8988T (cell line): Measurements from ENCODE around the gene ETFA.

Experiments used
- DNase-seq: peaks from one replicate; pipeline ENCODE4 v3.0.0; 2011

The ETFA gene

DNA sequence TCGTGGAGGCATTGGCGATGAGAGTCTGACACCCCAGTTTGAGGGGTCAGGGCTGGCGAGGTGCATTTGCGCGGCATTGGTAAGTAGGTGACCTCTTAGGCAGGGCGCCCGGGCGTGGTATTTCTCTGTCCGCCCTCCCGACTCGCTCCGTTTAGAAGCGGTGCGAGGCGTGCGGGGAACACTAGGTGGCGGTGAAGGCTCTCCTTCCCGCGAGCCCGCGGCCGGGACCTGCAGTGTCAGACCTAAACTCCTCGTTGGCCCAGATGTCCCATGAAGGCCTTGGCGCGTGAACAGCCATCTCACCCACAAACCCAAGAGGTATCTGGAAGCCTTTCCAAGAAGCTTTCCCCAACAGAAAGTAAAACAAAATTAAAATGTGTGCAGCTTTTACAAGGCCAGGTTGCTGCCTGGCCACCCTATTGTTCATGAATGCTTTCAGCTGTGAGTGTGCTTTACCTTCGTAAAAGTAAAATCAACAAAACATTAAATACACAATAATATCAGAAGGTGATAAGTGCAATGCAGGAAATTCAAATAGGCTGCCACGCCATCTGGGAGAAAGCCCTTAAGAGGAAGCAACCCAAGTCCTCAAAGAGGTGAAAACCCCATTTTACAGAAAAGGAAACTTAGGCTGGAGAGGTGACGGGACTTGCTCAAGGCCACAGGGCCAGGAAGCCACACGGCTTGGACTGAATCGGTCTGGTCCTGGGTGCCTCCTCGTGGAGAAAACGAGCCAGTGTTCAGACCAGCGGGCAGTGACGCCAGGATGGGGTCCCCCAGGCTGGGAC, 120.3 kb downstream of the ETFA start:
- peak; percentile 98 for DNase-seq

DNA sequence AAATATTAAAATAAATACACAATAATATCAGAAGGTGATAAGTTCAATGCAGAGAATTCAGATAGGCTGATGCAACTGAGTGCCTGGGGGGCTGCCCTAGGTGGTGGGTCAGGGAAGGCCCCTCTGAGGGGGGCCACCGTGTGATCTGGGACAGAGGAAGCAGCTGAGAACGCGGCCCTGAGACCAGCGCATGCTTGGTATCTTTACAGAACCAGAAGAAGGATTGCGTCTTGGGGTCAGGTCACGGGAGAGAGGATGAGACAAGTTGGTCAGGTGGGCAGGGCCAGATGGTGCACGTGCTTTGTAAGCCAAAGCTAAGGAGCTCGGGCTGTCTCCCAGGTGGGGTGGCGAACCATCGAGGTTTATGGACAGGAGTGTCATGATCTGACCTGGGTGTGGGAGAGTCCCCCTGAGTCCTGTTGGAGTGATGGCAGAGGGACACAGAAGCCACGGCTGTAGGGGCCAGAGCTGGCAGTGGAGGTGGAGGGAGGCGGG, 121.2 kb downstream of the ETFA start:
- no peak for DNase-seq

DNA sequence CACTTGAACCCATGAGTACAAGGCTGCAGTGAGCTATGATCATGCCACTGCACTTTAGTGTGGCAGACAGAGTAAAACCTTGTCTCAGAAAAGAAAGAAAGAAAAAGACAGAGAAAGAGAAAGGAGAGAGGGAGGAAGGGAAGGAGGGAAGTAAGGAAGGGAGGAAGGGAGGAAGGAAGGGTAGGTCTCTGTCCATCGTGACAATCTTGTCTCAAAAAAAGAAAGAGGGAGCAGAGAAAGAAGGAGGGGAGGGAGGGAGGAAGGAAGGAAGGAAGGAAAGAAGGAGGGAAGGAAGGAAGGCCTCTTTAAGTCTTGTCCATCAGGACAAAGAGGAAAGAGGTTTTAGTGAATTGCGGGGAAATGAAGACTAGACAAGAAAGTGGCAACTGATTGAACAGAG, 122.2 kb downstream of the ETFA start:
- no peak for DNase-seq

- no peak for DNase-seq
Observed at GRCh38 chr15:76187163-76187562, 124.1 kb downstream of the ETFA start.

DNA sequence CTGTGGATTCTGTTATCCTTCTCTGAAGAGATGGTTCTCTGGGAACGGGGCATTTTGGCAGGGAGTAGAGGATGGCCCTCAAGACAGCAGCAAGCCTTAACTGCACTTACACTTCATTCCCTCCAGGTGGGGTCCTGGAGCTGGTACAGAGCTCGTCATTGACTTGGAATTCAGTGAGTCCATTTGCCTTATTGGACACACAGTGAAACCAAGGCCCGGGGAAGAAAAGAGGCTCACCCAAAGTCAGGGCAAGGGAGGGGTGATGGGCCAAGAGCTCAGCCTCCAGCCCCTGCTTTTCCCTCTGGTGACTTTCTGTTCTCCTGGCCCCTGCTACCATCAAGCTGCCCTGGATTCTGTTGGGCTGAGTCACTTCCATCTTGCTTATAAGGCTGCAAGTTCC, 125.6 kb downstream of the ETFA start:
- DNase-seq = peak; percentile 63

DNA sequence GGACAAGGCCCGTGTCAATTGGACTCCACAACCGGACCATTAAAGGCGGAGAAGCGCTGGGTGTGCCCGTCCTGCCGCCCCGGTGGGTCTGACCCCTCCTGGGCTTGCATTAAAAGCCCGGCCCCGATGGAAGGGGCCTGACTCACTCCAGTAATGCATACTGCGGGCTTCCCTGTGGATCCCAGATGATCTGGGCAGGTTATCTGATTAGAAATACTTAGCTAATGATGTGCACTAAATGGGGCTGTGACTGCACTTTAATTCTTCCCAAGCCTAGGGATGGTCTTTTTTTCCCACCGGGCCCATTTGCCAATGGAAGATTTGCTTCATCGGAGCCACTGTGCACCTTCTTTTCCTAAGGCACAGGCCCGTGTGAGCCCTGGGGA, 126.6 kb downstream of the ETFA start:
- DNase-seq = no peak

GRCh38 chr15:76183930-76184649, 127.2 kb downstream of the ETFA start:
- DNase-seq = no peak

GRCh38 chr15:76181705-76182107, 129.6 kb downstream of the ETFA start:
- DNase-seq = no peak

GRCh38 chr15:76180321-76180720, 130.9 kb downstream of the ETFA start:
- no peak for DNase-seq

- DNase-seq = no peak
Observed at GRCh38 chr15:76179023-76179422, 132.2 kb downstream of the ETFA start.

- no peak for DNase-seq
Observed at GRCh38 chr15:76178296-76179000, 132.8 kb downstream of the ETFA start.

- DNase-seq = no peak
Observed at GRCh38 chr15:76177491-76178040, 133.7 kb downstream of the ETFA start.

DNA sequence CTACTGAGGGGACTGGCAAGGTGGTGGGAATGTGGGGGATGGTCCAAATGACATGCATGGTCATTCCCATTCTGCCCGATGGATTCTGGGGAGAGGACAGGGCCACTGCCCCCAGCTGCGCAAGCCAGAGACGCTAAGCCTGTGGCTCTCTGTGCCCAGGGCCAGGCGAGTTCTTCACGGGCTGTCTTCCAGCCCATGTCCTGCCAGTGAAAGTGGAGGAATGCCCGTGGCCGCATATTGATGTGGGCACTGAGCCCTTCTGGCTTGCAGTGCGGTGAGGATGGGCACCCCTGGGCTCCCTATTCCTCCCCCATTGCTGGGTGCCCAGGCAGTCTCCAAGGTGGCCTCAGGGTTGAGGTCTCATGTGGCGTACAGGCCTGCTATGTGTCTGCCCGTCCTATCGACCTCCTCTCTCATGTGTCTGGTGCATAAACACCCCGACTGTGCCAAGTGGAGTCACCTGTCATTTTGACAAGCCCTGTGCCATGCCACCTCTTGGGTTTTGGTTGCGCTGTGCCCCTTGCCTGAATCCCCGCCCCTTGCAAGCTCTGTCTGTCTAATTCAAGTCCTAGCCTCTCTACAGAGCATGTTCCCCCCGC, 134.7 kb downstream of the ETFA start:
- DNase-seq = no peak

DNA sequence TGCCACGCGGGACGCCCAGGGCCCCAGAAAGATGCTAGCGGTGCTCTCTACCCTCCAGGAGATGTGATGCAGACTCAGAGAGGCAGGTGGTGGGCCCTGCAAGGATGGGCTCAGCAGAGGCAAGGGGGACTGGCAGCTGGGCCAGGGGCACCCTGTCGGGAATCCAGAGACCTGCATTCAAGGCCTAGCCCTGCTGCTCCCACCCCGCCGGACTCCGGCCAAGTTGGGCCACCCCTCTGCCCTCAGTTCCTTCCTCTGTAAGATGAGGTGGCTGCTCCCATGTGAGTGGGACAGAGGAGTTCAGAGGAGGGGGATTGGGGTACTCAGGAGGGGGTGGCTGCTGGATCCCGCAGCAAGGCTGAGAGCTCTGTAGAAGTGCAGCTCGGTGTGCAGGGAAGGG, 135.2 kb downstream of the ETFA start:
- no peak for DNase-seq

DNA sequence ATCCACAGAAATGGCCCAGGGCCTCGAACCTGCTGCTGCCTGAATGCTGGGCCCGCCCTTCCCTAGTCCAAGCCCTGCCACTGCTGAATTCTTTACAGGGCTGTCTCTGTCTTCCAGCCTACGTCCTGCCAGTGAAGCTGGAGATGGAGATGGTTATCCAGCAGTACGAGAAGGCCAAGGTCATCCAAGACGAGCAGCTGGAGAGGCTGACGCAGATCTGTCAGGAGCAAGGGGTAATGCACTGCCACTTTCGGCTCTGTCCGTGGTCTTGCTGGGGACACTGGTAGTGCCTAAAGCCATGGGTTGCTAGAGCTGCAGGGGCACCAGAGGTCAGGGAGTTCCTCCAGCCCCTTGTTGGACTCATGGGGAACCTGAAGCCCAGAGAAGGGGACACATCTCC, 135.8 kb downstream of the ETFA start:
- DNase-seq = no peak

DNA sequence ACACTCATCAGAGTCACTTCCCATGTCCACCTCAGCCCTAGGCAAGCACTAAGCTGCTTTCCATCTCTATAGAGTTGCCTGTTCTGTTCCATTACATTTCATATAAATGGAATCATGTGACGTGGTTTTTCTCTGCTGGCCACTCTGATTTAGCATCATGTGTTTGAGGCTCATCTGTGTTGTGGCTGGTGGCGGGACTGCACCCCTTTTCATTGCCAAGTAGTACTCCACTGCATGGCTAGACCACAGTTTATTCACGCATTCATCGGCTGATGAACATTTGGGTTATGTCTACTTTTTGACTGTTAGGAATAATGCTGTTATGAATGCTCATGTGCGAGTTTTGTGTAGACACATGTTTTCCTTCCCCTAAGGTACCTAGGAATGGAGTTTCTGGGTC, 136.6 kb downstream of the ETFA start:
- no peak for DNase-seq

- DNase-seq = no peak
Observed at GRCh38 chr15:76173317-76173834, 137.9 kb downstream of the ETFA start.

DNA sequence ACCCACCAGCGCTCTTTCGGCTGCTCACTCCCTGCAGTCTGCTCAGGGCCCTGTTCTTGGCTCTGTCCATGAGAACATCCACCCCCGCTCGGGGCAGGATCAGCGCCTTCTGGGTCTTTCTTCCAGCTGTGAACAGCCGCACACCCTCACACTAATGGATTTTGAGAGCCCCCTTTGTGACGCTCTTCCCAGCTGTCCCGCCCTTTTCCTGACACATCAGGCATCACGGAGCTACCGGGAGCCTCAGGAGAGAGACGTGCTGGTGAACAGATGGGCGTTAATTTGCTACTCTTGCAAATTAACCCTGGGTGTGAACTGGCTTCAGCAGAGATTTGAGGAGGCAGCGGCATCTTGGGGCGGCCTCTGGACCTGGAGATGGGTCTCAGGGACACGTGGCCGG, 138.5 kb downstream of the ETFA start:
- no peak for DNase-seq

- DNase-seq = no peak
Observed at GRCh38 chr15:76169911-76170800, 141.1 kb downstream of the ETFA start.

DNA sequence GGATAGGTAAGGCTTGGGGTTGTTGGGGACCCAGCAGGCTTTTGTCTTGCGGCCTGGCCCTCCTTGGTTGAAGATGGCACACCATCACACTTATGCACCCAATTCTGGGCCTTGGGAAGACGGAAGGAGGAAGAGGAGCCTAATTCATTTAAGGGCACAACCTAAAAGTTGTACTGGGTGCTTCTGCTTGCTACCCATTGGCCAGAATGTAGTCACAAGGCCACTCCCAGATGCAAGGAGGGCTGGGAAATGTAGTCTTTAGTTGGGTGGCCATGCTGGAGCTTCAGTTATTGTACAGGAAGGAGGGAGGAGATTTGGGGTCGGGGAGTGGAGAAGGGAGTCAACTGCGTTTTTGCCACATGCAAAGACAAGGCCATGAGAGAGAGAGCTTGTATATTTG, 142.3 kb downstream of the ETFA start:
- DNase-seq = no peak

DNA sequence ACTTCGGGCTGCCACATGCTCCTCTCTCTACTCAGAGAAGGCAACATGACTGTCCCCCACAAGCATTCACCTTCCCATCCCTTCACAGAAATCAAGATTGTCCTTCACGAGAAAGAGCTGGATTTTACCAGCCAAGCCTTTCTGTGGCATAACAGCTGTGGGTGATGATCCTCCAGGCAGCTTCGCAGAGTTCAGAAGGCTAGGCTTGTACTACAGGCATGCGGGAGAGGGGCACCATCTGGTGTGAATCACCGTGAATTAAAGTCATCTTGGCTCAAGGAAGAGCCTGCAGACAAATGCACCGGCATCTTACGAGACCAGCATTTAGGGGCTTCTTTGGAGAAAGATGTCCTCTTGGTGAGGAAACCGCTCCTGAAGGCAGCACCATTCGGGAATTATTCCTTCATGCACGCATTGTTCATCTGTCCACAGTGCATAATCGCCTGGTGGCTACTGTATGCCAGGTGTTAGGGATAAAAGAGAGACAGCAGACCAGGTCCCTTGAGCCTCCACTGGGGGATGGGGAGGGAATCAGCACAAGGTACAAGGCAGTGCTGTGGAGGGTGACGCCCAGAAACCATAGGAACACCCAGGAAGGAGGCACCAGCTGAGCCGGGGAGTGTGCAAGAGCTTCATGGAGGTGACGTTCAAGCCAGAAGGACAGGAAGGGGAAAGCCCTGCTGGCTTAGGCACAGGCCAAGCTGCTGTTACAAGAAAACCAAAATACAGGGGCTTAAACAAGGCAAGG, 142.9 kb downstream of the ETFA start:
- no peak for DNase-seq
